ENCODE measurements around the gene ANTXRL. TPM values are rescaled to one million over a fixed set of nuclear protein-coding genes. Genes with fewer than 3 reads are reported as not detected.

ANTXRL gene
- 1 to 10 TPM in 1 of 10 donors, under 1 TPM in 2, not detected in 7; 0.27 to 1.1 (median 0.49) TPM for total RNA-seq
- polyA plus RNA-seq, result 1 to 10 TPM in 1 of 2 donors, under 1 TPM in 1; 0.22 to 6.3 TPM
- long read RNA-seq, donor 1, partial matches to known transcripts, result 0 of 3 reads
- long read RNA-seq, donor 1, other reads (novel, unspliced or antisense), result 3 of 3 reads
- long read RNA-seq, donor 2, result 0 reads
- long read RNA-seq, donor 3, partial matches to known transcripts, result 0 of 1 reads
- long read RNA-seq, donor 3, other reads (novel, unspliced or antisense), result 1 of 1 reads

GRCh38 chr10:46286991-46287693, at the start of gene ANTXRL:
TSS of gene ANTXRL (plus strand) at chr10:46286997. CDS start at chr10:46287263, 266 bp downstream.
- intact Hi-C loops (cut with DNase I), result no loop called here

GRCh38 chr10:46237815-46238510, 48.8 kb upstream of the ANTXRL start:
- intact Hi-C loops (cut with DNase I), result no loop called here
- DNase-seq, result no peak

More at GRCh38 chr10:46286991-46287693, at the start of gene ANTXRL:
- H3K27me3 ChIP-seq, result peaks cover 0 to 6% (median 0%) of the 10 kb centered on the region in 7 donors
- no peak within 1 kb of the TSS for H3K27ac ChIP-seq
- no peak for ATAC-seq
- 91 to 95% methylated on average over 8 of the region's 8 CpGs for WGBS, 2 donors
- H3K4me3 ChIP-seq, result no peak within 1 kb of the TSS
- H3K9me3 ChIP-seq, result no peaks in the 10 kb centered on the region
- H3K36me3 ChIP-seq, result no peaks in the 10 kb centered on the region
- H3K4me1 ChIP-seq, result peaks cover 0 to 33% (median 14%) of the 10 kb centered on the region in 9 donors
- DNase-seq, result no peak
- no peak for TF ChIP-seq CTCF (IDR thresholded peaks at IDR 0.05)

GRCh38 chr10:46239247-46239646, 47.5 kb upstream of the ANTXRL start:
- Histone ChIP-seq H3K27ac (no peak overlapping the region), H3K4me3 (no peak overlapping the region), H3K36me3 (no peaks in the 10 kb centered on the region), H3K4me1 (no peaks in the 10 kb centered on the region), H3K9me3 (peaks cover 0 to 14% (median 0%) of the 10 kb centered on the region in 11 donors), H3K27me3 (peaks cover 0 to 9% (median 0%) of the 10 kb centered on the region in 7 donors)
- ATAC-seq, result no peak
- no peak for DNase-seq
- intact Hi-C loops (cut with DNase I), result no loop called here
- no peak for TF ChIP-seq CTCF (IDR thresholded peaks at IDR 0.05)

More at GRCh38 chr10:46237815-46238510, 48.8 kb upstream of the ANTXRL start:
- WGBS, 2 donors, result 87 to 91% methylated on average over 3 of the region's 3 CpGs
- Histone ChIP-seq H3K9me3 (peaks cover 0 to 14% (median 0%) of the 10 kb centered on the region in 11 donors), H3K36me3 (no peaks in the 10 kb centered on the region), H3K27ac (no peak overlapping the region), H3K27me3 (peaks cover 0 to 9% (median 0%) of the 10 kb centered on the region in 7 donors), H3K4me1 (no peaks in the 10 kb centered on the region), H3K4me3 (no peak overlapping the region)
- no peak for ATAC-seq
- no peak for TF ChIP-seq CTCF (IDR thresholded peaks at IDR 0.05)

GRCh38 chr10:46239993-46240683, 46.7 kb upstream of the ANTXRL start:
- DNase-seq, result no peak
- Histone ChIP-seq H3K36me3 (no peaks in the 10 kb centered on the region), H3K4me1 (no peaks in the 10 kb centered on the region), H3K4me3 (no peak overlapping the region), H3K27me3 (peaks cover 0 to 9% (median 0%) of the 10 kb centered on the region in 7 donors), H3K9me3 (peaks cover 0 to 14% (median 0%) of the 10 kb centered on the region in 11 donors), H3K27ac (no peak overlapping the region)
- no peak for TF ChIP-seq CTCF (IDR thresholded peaks at IDR 0.05)
- WGBS, 2 donors, result 66 to 93% methylated on average over 2 of the region's 2 CpGs
- intact Hi-C loops (cut with DNase I), result no loop called here
- ATAC-seq, result no peak

Data from heart right ventricle (tissue), 16 donors.